Kidney (tissue), 14 donors: Measurements from ENCODE around the gene MAP2K3. TPM values are rescaled to one million over a fixed set of nuclear protein-coding genes. Genes with fewer than 3 reads are reported as not detected.
"Not testable (repeated sequence)": the region's sequence is repeated elsewhere in the genome, so short reads cannot be mapped to it uniquely, and the experiment has no call there.

Source experiments
- DNase-seq, 5 donors: peaks; one replicate each; pipeline ENCODE4 v3.0.0-alpha.2; 2013 to 2020
- FAIRE-seq: peaks from 2 replicates; lab custom pipeline; 2012; peaks lifted over from hg19 to GRCh38; lab: Jason Lieb, UNC
- H3K27ac ChIP-seq, 2 donors: one replicate each; pipeline ENCODE4 v1.7.0; 2013; ENCODE audit warnings: low read depth in 2 of 2, low read length in 2 of 2, inconsistent platforms in 1 of 2
- H3K27me3 ChIP-seq: one replicate; pipeline ENCODE4 v1.7.1; 2013; ENCODE audit warnings: low read length, inconsistent platforms; ENCODE audit not compliant: control insufficient read depth, insufficient read depth
- H3K36me3 ChIP-seq, 3 donors: one replicate each; pipeline versions ENCODE4 v1.7.0 to v1.7.1; 2013; ENCODE audit warnings: low read length in 3 of 3, control low read depth in 1 of 3, inconsistent platforms in 1 of 3; ENCODE audit not compliant: insufficient read depth in 3 of 3, control insufficient read depth in 2 of 3
- H3K4me1 ChIP-seq, 3 donors: one replicate each; pipeline versions ENCODE4 v1.7.0 to v1.7.1; 2013; ENCODE audit warnings: low read length in 3 of 3, inconsistent platforms in 1 of 3, low read depth in 1 of 3; ENCODE audit not compliant: control insufficient read depth in 2 of 3, insufficient read depth in 2 of 3
- H3K4me3 ChIP-seq, 3 donors: one replicate each; pipeline versions ENCODE4 v1.7.0 to v1.8.1; 2013; ENCODE audit warnings: low read length in 3 of 3, control low read depth in 1 of 3, inconsistent platforms in 1 of 3
- H3K9ac ChIP-seq, 3 donors: one replicate each; pipeline versions ENCODE4 v1.7.0 to v1.7.1; 2013; ENCODE audit warnings: low read length in 3 of 3, control low read depth in 1 of 3, inconsistent platforms in 1 of 3
- H3K9me3 ChIP-seq, 3 donors: one replicate each; pipeline versions ENCODE4 v1.7.0 to v1.7.1; 2013; ENCODE audit warnings: low read length in 3 of 3, control low read depth in 1 of 3, inconsistent platforms in 1 of 3; ENCODE audit not compliant: control insufficient read depth in 2 of 3, insufficient read depth in 1 of 3
- intact Hi-C: fragments of 100-400 bp; cut with DNase I; formaldehyde crosslinking; loops from one replicate; pipeline ENCODE4 v1.11.1; 2022
- polyA plus RNA-seq: library from polyadenylated mRNA; stranded (reverse); fragments of 350-450 nt; fragmentation: Illumina TruSeq; extraction: RNeasy Lipid Tissue Mini Kit (QIAGEN cat#74804); gene quantifications from one replicate; pipeline ENCODE4 v1.2.3, GENCODE V29; 2014; ENCODE audit warnings: low read depth, low replicate concordance; ENCODE audit not compliant: insufficient read depth
- total RNA-seq: library from RNA; stranded (reverse); fragmentation: NEBNext Ultra II Directional; extraction: Animal tissue kit (Norgen Biotek cat#: 25700); gene quantifications from one replicate; pipeline ENCODE4 v1.2.1, GENCODE V29; 2021
- TF ChIP-seq, protein P1 (sequence below): IDR thresholded peaks from 3 replicates; pipeline ENCODE4 v1.5.1; 2012; ENCODE audit warnings: mild to moderate bottlenecking, moderate library complexity, borderline replicate concordance; ENCODE audit not compliant: insufficient read depth; ENCODE audit errors: extremely low read depth
- donor health status: control.
- donor health status: control.
- donor health status: control.
- donor health status: control.
- donor health status: control.
- donor health status: DM: yes; HTN: yes; CAD: no.
- donor health status: Normal renal cell carcinoma (clear cell type).

MAP2K3 gene
- total and polyA plus RNA-seq, 2 donors from 2014 or later, result 40.1 to 44.0 TPM

DNA sequence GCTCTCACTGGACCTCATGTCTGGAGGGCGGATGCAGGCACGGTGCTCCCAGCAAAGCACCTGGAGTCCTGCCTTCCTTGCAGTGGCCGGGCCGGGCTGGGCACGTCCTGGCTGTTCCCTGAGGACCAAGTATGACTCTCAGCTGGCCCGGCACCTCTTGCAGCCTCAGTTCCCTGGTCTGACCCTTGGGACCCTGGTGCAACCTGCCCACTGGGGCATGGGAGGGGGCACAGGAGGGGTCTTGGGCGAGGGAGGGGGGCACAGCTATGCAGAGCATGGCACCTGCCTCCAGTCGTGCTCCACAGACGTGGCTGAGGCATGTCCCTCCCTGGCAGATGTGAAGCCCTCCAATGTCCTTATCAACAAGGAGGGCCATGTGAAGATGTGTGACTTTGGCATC is 19.6 kb downstream of the MAP2K3 start:
- no peak overlapping the region for H3K4me3 ChIP-seq
- DNase-seq, result peak in 2 of 5 donors; percentile 46 to 76
- H3K9ac ChIP-seq, result no peak overlapping the region
- intact Hi-C loops, result no loop called here
- H3K27me3 ChIP-seq, result no peaks in the 10 kb centered on the region
- no peaks in the 10 kb centered on the region for H3K4me1 ChIP-seq
- H3K9me3 ChIP-seq, result peaks cover 0 to 6% (median 1%) of the 10 kb centered on the region in 3 donors
- FAIRE-seq, result no peak
- TF ChIP-seq, protein P1, sequence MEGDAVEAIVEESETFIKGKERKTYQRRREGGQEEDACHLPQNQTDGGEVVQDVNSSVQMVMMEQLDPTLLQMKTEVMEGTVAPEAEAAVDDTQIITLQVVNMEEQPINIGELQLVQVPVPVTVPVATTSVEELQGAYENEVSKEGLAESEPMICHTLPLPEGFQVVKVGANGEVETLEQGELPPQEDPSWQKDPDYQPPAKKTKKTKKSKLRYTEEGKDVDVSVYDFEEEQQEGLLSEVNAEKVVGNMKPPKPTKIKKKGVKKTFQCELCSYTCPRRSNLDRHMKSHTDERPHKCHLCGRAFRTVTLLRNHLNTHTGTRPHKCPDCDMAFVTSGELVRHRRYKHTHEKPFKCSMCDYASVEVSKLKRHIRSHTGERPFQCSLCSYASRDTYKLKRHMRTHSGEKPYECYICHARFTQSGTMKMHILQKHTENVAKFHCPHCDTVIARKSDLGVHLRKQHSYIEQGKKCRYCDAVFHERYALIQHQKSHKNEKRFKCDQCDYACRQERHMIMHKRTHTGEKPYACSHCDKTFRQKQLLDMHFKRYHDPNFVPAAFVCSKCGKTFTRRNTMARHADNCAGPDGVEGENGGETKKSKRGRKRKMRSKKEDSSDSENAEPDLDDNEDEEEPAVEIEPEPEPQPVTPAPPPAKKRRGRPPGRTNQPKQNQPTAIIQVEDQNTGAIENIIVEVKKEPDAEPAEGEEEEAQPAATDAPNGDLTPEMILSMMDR, result no peak
- H3K27ac ChIP-seq, result no peak overlapping the region
- peaks cover 0 to 46% (median 37%) of the 10 kb centered on the region in 3 donors for H3K36me3 ChIP-seq

GRCh38 chr17:21304551-21305151 is 20.1 kb downstream of the MAP2K3 start:
- H3K4me3 ChIP-seq, H3K9me3 ChIP-seq, H3K4me1 ChIP-seq, H3K9ac ChIP-seq, intact Hi-C loops, H3K27me3 ChIP-seq, H3K27ac ChIP-seq, FAIRE-seq: not testable (repeated sequence)
- peak in 1 of 5 donors; percentile 61 for DNase-seq
- peaks cover 0 to 44% (median 34%) of the 10 kb centered on the region in 3 donors for H3K36me3 ChIP-seq

DNA sequence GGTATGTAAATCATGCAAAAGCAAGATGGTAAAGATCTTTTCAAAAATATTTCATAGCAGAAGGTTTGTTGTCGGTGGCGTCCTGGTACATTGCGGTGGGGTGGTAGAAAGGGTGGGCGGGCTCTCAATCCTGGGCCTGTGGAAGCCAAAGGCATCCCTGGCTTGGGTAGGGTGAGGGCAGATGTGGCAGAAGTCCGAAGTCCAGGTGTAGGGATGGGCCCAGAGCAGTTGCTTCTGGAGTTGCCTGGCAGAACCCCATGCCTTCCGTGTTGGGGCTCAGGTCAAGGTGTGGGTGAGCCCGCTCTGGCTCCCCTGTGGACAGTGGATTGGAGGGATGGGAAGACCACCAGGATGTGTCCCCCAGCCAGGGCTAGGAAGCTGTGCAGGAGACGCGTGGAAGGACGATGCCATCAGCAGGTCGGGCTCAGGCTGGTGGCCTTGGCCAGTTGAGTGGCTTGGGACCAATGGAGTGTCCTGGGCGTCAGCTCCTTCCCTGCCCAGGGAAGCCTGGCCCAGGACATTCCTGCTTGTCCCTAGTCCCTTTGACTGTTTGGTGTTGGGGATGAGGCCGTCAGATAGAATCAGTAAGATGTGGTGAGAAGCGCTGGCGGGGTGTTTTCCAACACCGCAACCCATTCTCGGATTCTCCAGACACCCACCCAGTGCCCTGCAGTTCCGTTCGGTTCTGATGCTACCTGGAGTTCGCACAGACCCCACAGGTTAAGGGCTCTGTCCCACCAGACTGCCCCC is 21.1 kb downstream of the MAP2K3 start:
- H3K9me3 ChIP-seq, H3K4me1 ChIP-seq, intact Hi-C loops, H3K27ac ChIP-seq, H3K4me3 ChIP-seq, FAIRE-seq, H3K9ac ChIP-seq, H3K27me3 ChIP-seq: not testable (repeated sequence)
- peak in 1 of 5 donors; percentile 51 for DNase-seq
- peaks cover 0 to 34% (median 28%) of the 10 kb centered on the region in 3 donors for H3K36me3 ChIP-seq

DNA sequence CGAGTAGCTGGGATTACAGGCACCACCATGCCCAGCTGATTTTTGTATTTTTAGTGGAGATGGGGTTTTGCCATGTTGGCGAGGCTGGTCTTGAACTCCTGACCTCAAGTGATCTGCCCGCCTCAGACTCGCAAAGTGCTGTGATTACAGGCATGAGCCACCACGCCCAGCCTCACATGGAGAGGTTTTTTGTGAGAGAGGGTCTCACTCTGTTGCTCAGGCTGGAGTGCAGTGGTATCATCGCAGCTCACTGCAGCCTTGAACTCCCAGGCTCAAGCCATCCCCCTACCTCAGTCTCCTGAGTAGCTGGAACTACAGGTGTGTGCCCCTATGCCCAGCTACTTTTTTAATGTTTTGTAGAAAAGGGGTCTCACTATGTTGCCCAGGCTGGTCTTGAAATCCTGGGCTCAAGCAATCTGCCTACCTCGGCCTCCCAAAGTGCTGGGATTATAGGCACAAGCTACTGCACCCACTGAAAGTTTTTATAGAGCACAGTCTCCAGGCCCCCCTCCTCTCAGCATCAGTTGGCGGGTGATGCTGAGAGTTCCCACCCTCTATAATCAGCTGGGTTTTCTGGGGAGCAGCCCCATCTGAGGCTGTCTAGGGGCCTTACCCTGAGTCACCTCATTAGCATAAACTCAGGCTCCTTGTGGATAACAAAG is 22.2 kb downstream of the MAP2K3 start:
- H3K9me3 ChIP-seq, H3K27me3 ChIP-seq, intact Hi-C loops, H3K27ac ChIP-seq, H3K9ac ChIP-seq, FAIRE-seq, H3K4me3 ChIP-seq, H3K4me1 ChIP-seq: not testable (repeated sequence)
- H3K36me3 ChIP-seq, result peaks cover 0 to 23% (median 20%) of the 10 kb centered on the region in 3 donors
- DNase-seq, result peak in 1 of 5 donors; percentile 53

GRCh38 chr17:21307273-21307625 is 22.7 kb downstream of the MAP2K3 start:
- H3K9me3 ChIP-seq, H3K27ac ChIP-seq, FAIRE-seq, H3K27me3 ChIP-seq, H3K4me3 ChIP-seq, intact Hi-C loops, H3K9ac ChIP-seq, H3K4me1 ChIP-seq: not testable (repeated sequence)
- peak in 1 of 5 donors; percentile 5 for DNase-seq
- H3K36me3 ChIP-seq, result peaks cover 0 to 20% (median 19%) of the 10 kb centered on the region in 3 donors

DNA sequence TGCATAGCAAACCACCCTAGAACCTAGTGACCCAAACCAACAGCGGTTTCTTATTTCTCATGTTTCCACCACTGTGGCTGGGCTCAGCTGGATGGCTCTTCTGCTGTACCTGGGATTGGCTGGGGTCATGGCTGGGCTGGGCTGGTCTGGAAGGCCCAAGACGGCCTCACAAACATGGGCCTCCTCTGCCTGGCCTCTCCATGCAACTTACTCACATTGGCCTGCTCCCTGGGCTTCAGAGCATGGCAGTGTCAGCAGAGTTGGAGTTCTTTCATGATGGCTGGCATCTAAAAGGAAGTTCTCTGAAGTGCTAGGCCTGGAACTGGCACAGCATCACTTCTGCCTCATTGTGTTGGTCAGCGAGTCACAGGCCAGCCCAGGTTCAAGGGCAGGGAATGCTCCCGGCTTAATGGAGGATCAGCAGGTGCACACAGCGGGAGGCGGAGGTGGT is 24.4 kb downstream of the MAP2K3 start:
- H3K4me1 ChIP-seq, FAIRE-seq, H3K9ac ChIP-seq, H3K27me3 ChIP-seq, H3K4me3 ChIP-seq, H3K9me3 ChIP-seq, H3K36me3 ChIP-seq, H3K27ac ChIP-seq, intact Hi-C loops: not testable (repeated sequence)
- DNase-seq, result peak in 1 of 5 donors; percentile 49

- H3K36me3 ChIP-seq, intact Hi-C loops, H3K9me3 ChIP-seq, H3K4me3 ChIP-seq, H3K9ac ChIP-seq, H3K27ac ChIP-seq, H3K27me3 ChIP-seq, FAIRE-seq, H3K4me1 ChIP-seq: not testable (repeated sequence)
- peak in 1 of 5 donors; percentile 60 for DNase-seq
Observed at GRCh38 chr17:21310061-21310765, 25.7 kb downstream of the MAP2K3 start.
